Naive B cell (primary cell): ENCODE data around the gene IRAK4. TPM values are rescaled to one million over a fixed set of nuclear protein-coding genes. Genes with fewer than 3 reads are reported as not detected.

Experiments
- ATAC-seq, 2 donors: fragments of 150-1000 bp; cut with Tn5 transposase; 2 replicates each; pipeline ENCODE4 v1.10.0; 2021; ENCODE audit warnings: low read depth in 2 of 2, mild to moderate bottlenecking in 2 of 2, moderate library complexity in 2 of 2
- DNase-seq: peaks from one replicate; pipeline ENCODE4 v3.0.0; 2022
- H3K27ac Mint-ChIP-seq, 6 donors: one replicate each; pipeline ENCODE4 v1.8.0; 2020 to 2022; ENCODE audit warnings: mild to moderate bottlenecking in 6 of 6, mixed read lengths in 6 of 6, moderate library complexity in 5 of 6, inconsistent platforms in 2 of 6
- H3K27me3 Mint-ChIP-seq, 3 donors: one replicate each; pipeline ENCODE4 v1.8.0; 2021 to 2022; ENCODE audit warnings: mixed read lengths in 3 of 3, mild to moderate bottlenecking in 1 of 3
- H3K36me3 Mint-ChIP-seq, 2 donors: one replicate each; pipeline ENCODE4 v1.8.0; 2020 to 2022; ENCODE audit warnings: mixed read lengths in 2 of 2, inconsistent platforms in 1 of 2, mild to moderate bottlenecking in 1 of 2
- H3K4me1 Mint-ChIP-seq, 3 donors: one replicate each; pipeline ENCODE4 v1.8.0; 2020 to 2022; ENCODE audit warnings: mixed read lengths in 3 of 3, inconsistent platforms in 1 of 3, mild to moderate bottlenecking in 1 of 3, moderate library complexity in 1 of 3
- H3K4me3 Mint-ChIP-seq, 8 donors: one replicate each; pipeline ENCODE4 v1.8.0; 2020 to 2022; ENCODE audit warnings: mild to moderate bottlenecking in 8 of 8, mixed read lengths in 8 of 8, moderate library complexity in 8 of 8, inconsistent platforms in 2 of 8
- H3K9me3 Mint-ChIP-seq, 7 donors: one replicate each; pipeline ENCODE4 v1.8.0; 2020 to 2022; ENCODE audit warnings: mixed read lengths in 7 of 7, mild to moderate bottlenecking in 5 of 7, inconsistent platforms in 2 of 7, moderate library complexity in 1 of 7
- polyA plus RNA-seq, 6 donors: library from polyadenylated mRNA; unstranded; fragments of 300-500 nt; fragmentation: Illumina TruSeq; gene quantifications; one replicate each; pipeline ENCODE4 v1.2.3, GENCODE V29; 2021; ENCODE audit warnings: low read depth in 6 of 6

IRAK4 gene
- polyA plus RNA-seq, 6 donors from 2014 or later, result 26.9 to 35.6 (median 33.0) TPM

DNA sequence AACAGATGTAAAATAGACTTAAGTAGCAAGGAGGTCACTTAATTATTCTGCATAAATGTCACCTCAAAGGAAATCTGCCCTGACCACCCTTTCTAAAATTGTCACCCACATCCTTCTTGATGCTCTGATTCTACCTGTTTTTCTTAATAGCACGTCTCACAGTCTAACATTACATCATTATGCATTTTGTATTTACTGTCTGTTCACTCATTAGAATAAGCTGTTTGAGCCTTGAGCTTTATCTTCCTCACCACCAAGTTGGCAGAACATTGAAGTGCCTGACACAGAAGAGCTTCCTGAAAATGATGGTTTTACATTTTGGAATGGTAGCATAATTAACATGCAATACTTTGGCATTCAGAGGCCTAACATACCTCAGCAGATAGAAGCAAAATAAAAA is 68.3 kb downstream of the IRAK4 start:
- ATAC-seq (peak; percentile 53 to 64), DNase-seq (no peak)
- Mint-ChIP-seq H3K27ac (peak overlapping the region in 2 of 6 donors; percentile 29 to 69), H3K4me1 (peaks cover 0 to 15% (median 12%) of the 10 kb centered on the region in 3 donors), H3K36me3 (no peaks in the 10 kb centered on the region), H3K27me3 (peaks cover 0 to 3% (median 0%) of the 10 kb centered on the region in 3 donors), H3K9me3 (no peaks in the 10 kb centered on the region), H3K4me3 (no peak overlapping the region)

DNA sequence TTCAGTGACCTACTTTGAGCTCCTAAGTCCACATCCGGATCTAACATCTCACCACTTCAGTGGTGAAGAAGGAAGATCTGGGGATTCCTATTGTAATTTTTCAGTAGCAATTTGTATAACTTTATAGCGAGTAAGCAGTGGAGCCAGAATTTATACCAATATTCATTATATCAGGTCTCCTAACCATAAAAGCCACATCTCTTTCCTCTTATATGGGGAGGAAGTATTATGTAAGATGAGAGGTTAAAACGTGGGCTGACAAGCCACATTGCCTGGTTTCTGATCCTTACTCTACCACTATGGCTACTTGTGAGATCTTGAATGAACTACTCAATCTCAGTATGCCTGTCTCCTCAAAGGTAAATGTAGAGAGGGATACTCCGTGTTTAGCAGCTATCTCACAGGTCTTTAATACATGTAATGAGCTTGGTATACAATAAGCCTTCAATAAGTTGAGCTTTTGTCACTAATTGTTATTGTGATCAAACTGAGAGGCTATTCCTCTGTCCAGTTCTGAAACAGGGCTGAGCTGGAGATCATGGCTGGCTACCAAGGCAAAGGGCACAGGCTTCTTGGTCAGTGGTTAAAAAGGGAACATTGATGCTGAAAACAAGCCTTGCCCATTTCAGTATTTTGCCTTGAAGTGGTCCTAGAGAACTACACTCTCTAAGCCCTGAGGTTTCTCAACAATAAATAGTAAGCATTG is 73.9 kb downstream of the IRAK4 start:
- H3K36me3 Mint-ChIP-seq, result no peaks in the 10 kb centered on the region
- no peaks in the 10 kb centered on the region for H3K9me3 Mint-ChIP-seq
- DNase-seq (no peak), ATAC-seq (no peak)
- H3K4me1 Mint-ChIP-seq, result peaks cover 11 to 22% (median 14%) of the 10 kb centered on the region in 3 donors
- H3K27ac Mint-ChIP-seq, result peak overlapping the region in 1 of 6 donors; percentile 24
- peak overlapping the region in 1 of 8 donors; percentile 42 for H3K4me3 Mint-ChIP-seq
- peaks cover 0 to 3% (median 0%) of the 10 kb centered on the region in 3 donors for H3K27me3 Mint-ChIP-seq

DNA sequence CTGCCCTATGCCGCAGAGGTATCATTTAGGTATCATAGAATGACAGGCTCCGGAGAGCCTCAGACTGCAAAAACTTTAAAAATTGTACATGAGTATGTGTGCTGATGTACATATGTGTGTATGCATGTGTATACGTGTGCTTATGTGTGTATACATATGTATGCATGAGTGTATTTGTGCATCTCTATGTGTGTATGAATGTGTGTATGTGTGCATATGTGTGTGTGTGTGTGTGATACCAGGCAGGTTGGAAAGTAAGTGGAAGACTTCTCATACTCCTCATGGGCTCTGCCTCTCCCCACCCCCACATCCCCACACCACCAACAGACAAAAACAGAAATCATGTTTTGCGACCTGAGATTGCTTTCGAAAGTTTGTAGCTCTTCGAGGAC is 76.5 kb downstream of the IRAK4 start:
- ATAC-seq (peak in 1 of 2 donors; percentile 6), DNase-seq (no peak)
- Mint-ChIP-seq H3K9me3 (no peaks in the 10 kb centered on the region), H3K36me3 (no peaks in the 10 kb centered on the region), H3K27me3 (peaks cover 0 to 3% (median 0%) of the 10 kb centered on the region in 3 donors), H3K27ac (peak overlapping the region in 5 of 6 donors; percentile 36 to 98 (median 94)), H3K4me3 (peak overlapping the region; percentile 83 to 98 (median 89)), H3K4me1 (peaks cover 16 to 30% (median 18%) of the 10 kb centered on the region in 3 donors)

DNA sequence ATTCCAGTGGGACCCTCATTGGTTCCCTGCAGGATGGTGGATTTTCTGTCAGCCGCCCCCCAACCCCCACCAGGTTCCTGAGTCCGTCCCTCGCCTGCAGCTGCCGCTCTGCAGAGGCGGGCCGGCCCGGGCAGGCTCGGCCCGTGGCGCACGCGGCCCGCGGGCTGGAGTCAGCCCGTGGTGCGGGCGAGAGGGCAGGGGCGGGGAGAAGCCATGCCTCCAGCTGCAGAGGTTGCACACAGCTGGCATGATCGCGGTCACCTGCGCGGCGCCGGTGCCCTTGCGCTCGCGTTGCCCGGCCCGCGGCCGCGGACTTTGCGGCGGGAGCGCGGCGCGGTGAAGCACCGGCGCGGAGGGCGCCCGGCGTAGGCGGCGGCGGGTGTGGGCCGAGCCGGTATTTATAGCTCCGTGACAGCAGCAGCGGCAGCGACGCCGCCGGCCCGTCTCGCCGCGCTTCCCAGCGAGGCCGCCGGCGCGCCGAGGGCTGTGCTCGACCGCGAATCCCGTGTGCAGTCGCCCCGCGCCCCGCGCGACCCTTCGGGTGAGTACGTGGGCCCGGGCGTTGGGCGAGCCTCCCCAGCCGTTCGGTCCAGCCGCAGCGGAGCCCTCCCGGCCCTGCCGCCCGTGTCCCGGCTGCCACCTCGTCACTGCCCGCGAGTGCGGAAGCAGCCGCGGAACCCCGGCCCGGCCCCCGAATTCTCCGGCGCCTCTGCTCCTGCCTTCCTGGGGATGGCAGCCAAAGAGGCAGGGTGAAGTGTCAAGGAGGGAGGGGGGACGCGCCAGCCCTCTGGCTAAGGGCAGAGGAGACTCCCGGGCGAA is 77.1 kb downstream of the IRAK4 start, which contains the start of gene TMEM117:
Gene TMEM117 (plus strand): TSS at position 426 of the 819 bp plus-strand sequence.
- H3K4me3 Mint-ChIP-seq, result peak within 1 kb of the TSS; percentile 83 to 98 (median 90)
- peak within 1 kb of the TSS; percentile 83 to 98 (median 94) for H3K27ac Mint-ChIP-seq
- DNase-seq (peak; percentile 72), ATAC-seq (peak; percentile 82 to 83)
- H3K36me3 Mint-ChIP-seq, result no peaks in the 10 kb centered on the region
- no peaks in the 10 kb centered on the region for H3K9me3 Mint-ChIP-seq
- peaks cover 16 to 30% (median 18%) of the 10 kb centered on the region in 3 donors for H3K4me1 Mint-ChIP-seq
- peaks cover 0 to 3% (median 0%) of the 10 kb centered on the region in 3 donors for H3K27me3 Mint-ChIP-seq

DNA sequence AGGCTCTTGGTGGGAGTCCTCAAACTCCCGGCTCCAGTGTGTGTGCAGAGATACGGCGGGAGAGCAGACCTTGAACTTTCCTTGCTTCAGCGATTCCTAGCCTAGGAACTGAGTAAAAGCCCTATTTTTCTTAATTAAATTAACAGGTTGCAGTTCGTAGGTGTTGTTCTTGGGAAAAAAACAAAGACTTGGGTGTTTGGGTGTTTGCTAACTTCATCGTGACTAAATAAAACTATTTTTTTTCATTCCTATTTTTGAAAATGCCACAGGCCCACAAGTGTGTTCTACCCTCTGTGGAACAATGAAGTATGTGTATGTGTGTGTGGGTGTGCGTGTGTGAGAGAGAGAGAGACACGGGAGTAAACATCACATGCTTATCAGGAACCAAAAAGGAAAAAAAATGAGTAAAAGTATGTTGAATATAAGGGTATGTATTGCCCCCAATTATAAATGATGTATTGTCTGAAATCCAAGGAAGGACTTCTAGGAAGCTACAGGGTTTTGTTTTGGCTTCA is 77.8 kb downstream of the IRAK4 start:
- Mint-ChIP-seq H3K27ac (peak overlapping the region; percentile 78 to 93 (median 88)), H3K4me3 (peak overlapping the region; percentile 75 to 91 (median 86)), H3K4me1 (peaks cover 16 to 30% (median 18%) of the 10 kb centered on the region in 3 donors), H3K27me3 (peaks cover 0 to 3% (median 0%) of the 10 kb centered on the region in 3 donors), H3K36me3 (no peaks in the 10 kb centered on the region), H3K9me3 (no peaks in the 10 kb centered on the region)
- ATAC-seq, result peak; percentile 40 to 45
- DNase-seq, result no peak

Other genes with a start within 250 kb of the IRAK4 start
- gene ADAMTS20, start 206.7 kb upstream of the IRAK4 start, polyA plus RNA-seq, result not detected
- gene PUS7L, start 161 bp upstream of the IRAK4 start, polyA plus RNA-seq, result 10 to 100 TPM; 25.2 to 47.3 (median 34.7) TPM
- 10 to 100 TPM; 21.4 to 29.6 (median 25.3) TPM for gene TWF1, start 47.4 kb downstream of the IRAK4 start, polyA plus RNA-seq
- gene TMEM117, start 77.1 kb downstream of the IRAK4 start, polyA plus RNA-seq, result 1 to 10 TPM; 5.2 to 9.8 (median 5.3) TPM